Measurements from ENCODE around the gene MTERF2.
"Not testable (repeated sequence)": the region's sequence is repeated elsewhere in the genome, so short reads cannot be mapped to it uniquely, and the experiment has no call there.

Gene MTERF2

DNA sequence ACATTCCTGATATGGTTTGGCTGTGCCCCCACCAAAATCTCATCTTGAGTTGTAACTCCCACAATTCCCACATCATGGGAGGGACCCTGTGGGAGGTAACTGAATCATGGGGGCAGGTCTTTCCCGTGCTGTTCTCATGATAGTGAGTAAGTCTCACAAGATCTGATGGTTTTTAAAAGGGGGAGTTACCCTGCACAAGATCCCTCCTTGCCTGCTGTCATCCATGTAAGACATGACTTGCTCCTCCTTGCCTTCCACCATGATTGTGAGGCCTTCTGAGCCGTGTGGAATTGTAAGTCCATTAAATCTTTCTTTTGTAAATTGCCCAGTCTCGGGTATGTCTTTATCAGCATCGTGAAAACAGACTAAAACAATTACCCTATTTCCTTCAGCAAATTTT lies 15.7 kb upstream of the MTERF2 start:
- H2BK120ac ChIP-seq (ENCODE audit: insufficient read depth, low read length, poor library complexity); H3K36me3 ChIP-seq (ENCODE audit: control insufficient read depth in 1 of 2, insufficient read depth in 2 of 2, low read length in 2 of 2); H3K4ac ChIP-seq (ENCODE audit: low read depth, low read length); H3K4me1 ChIP-seq (ENCODE audit: control insufficient read depth in 1 of 2, insufficient read depth in 2 of 2, low read length in 2 of 2); H3K79me2 ChIP-seq (ENCODE audit: control insufficient read depth, insufficient read depth, low read length, poor library complexity); H3K79me1 ChIP-seq (ENCODE audit: low read length); H3K23ac ChIP-seq (ENCODE audit: low read length); H4K91ac ChIP-seq (ENCODE audit: low read depth, low read length); H4K12ac ChIP-seq (ENCODE audit: low read depth, low read length); H3K27me3 ChIP-seq (ENCODE audit: insufficient read depth, low read length); H3K14ac ChIP-seq (ENCODE audit: low read length); H3K9me3 ChIP-seq (ENCODE audit: insufficient read depth, low read depth, low read length); H4K8ac ChIP-seq (ENCODE audit: low read depth, low read length); H3K18ac ChIP-seq (ENCODE audit: low read length); DNase-seq; H2BK12ac ChIP-seq (ENCODE audit: low read length); H3K4me2 ChIP-seq (ENCODE audit: low read length); H3K9ac ChIP-seq (ENCODE audit: low read length); H3K4me3 ChIP-seq (ENCODE audit: low read depth, low read length); H3K27ac ChIP-seq (ENCODE audit: low read depth, low read length); H2AFZ ChIP-seq (ENCODE audit: insufficient read depth, low read length, poor library complexity); H2BK5ac ChIP-seq (ENCODE audit: low read depth, low read length, poor library complexity); H2AK5ac ChIP-seq (ENCODE audit: low read length): not testable (repeated sequence)
- no CpG with 5 or more reads among the region's 4 CpGs for WGBS (ENCODE audit: extremely low coverage, insufficient coverage, insufficient read length)

DNA sequence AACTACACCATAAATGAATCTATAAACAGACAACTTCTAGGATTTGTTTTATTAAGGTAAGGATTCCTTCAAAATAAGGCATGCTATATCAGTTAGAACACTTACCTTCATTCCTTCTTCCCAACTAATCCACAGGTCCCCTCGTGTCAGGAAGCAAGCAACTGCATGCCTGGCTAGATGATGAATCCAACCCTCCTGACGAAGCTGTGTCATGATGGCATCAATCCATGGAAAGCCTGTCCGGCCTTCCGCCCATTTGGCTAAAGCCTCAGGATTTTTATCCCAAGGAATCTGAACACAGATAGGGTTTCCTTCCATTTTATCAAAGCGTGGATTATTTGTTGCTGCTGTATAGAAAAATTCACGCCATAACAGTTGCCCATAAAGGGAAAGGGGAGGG lies 12.5 kb upstream of the MTERF2 start:
- H3K9me3 ChIP-seq (ENCODE audit: insufficient read depth, low read depth, low read length): no peaks in the 10 kb centered on the region
- no peak overlapping the region for H4K91ac ChIP-seq (ENCODE audit: low read depth, low read length)
- no peaks in the 10 kb centered on the region for H3K79me2 ChIP-seq (ENCODE audit: control insufficient read depth, insufficient read depth, low read length, poor library complexity)
- H4K12ac ChIP-seq (ENCODE audit: low read depth, low read length): no peak overlapping the region
- no peak for DNase-seq
- H4K8ac ChIP-seq (ENCODE audit: low read depth, low read length): no peak overlapping the region
- H3K4ac ChIP-seq (ENCODE audit: low read depth, low read length): no peak overlapping the region
- H2BK120ac ChIP-seq (ENCODE audit: insufficient read depth, low read length, poor library complexity): no peak overlapping the region
- no peak overlapping the region for H2BK5ac ChIP-seq (ENCODE audit: low read depth, low read length, poor library complexity)
- no peak overlapping the region for H3K14ac ChIP-seq (ENCODE audit: low read length)
- H3K27me3 ChIP-seq (ENCODE audit: insufficient read depth, low read length): no peaks in the 10 kb centered on the region
- no peaks in the 10 kb centered on the region for H3K79me1 ChIP-seq (ENCODE audit: low read length)
- no peaks in the 10 kb centered on the region for H3K4me1 ChIP-seq (ENCODE audit: control insufficient read depth in 1 of 2, insufficient read depth in 2 of 2, low read length in 2 of 2)
- no peak overlapping the region for H3K9ac ChIP-seq (ENCODE audit: low read length)
- no CpG with 5 or more reads among the region's 6 CpGs for WGBS (ENCODE audit: extremely low coverage, insufficient coverage, insufficient read length)
- no peak overlapping the region for H2AFZ ChIP-seq (ENCODE audit: insufficient read depth, low read length, poor library complexity)
- H3K4me2 ChIP-seq (ENCODE audit: low read length): no peak overlapping the region
- H3K18ac ChIP-seq (ENCODE audit: low read length): no peak overlapping the region
- no peak overlapping the region for H3K23ac ChIP-seq (ENCODE audit: low read length)
- no peak overlapping the region for H2AK5ac ChIP-seq (ENCODE audit: low read length)
- no peak overlapping the region for H3K27ac ChIP-seq (ENCODE audit: low read depth, low read length)
- H3K4me3 ChIP-seq (ENCODE audit: low read depth, low read length): no peak overlapping the region
- H3K36me3 ChIP-seq (ENCODE audit: control insufficient read depth in 1 of 2, insufficient read depth in 2 of 2, low read length in 2 of 2): peaks cover 2 to 5% of the 10 kb centered on the region in 2 experiments
- no peak overlapping the region for H2BK12ac ChIP-seq (ENCODE audit: low read length)

DNA sequence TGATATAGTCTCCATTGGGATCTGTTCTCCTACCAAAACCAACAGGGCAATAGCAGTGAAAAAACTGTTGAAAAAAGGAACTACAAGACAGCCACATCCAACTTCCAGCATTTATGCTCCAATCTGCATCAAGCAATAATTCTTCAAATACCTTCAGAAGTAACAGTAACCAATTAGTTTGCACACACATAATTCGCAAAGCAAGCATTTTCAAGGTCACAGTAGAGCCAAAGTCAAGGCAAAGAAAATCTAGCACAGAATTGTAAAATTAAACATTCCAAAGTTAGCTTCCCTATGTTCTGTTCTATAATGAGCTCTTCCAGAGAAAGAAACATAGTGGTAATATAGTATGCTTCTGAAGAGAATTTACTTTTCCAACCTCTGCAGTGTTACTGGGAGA lies 11.0 kb upstream of the MTERF2 start:
- Histone ChIP-seq H3K18ac (ENCODE audit: low read length) (no peak overlapping the region), H3K9ac (ENCODE audit: low read length) (no peak overlapping the region), H3K23ac (ENCODE audit: low read length) (no peak overlapping the region), H3K4me3 (ENCODE audit: low read depth, low read length) (no peak overlapping the region), H3K27ac (ENCODE audit: low read depth, low read length) (no peak overlapping the region), H4K8ac (ENCODE audit: low read depth, low read length) (no peak overlapping the region), H2AFZ (ENCODE audit: insufficient read depth, low read length, poor library complexity) (no peak overlapping the region), H2BK12ac (ENCODE audit: low read length) (no peak overlapping the region), H2BK5ac (ENCODE audit: low read depth, low read length, poor library complexity) (no peak overlapping the region), H3K14ac (ENCODE audit: low read length) (no peak overlapping the region), H3K4me1 (ENCODE audit: control insufficient read depth in 1 of 2, insufficient read depth in 2 of 2, low read length in 2 of 2) (no peaks in the 10 kb centered on the region), H3K36me3 (ENCODE audit: control insufficient read depth in 1 of 2, insufficient read depth in 2 of 2, low read length in 2 of 2) (peaks cover 2 to 5% of the 10 kb centered on the region in 2 experiments), H4K12ac (ENCODE audit: low read depth, low read length) (no peak overlapping the region), H2AK5ac (ENCODE audit: low read length) (no peak overlapping the region), H3K4ac (ENCODE audit: low read depth, low read length) (no peak overlapping the region), H4K91ac (ENCODE audit: low read depth, low read length) (no peak overlapping the region), H2BK120ac (ENCODE audit: insufficient read depth, low read length, poor library complexity) (no peak overlapping the region), H3K27me3 (ENCODE audit: insufficient read depth, low read length) (no peaks in the 10 kb centered on the region), H3K79me2 (ENCODE audit: control insufficient read depth, insufficient read depth, low read length, poor library complexity) (no peaks in the 10 kb centered on the region), H3K4me2 (ENCODE audit: low read length) (no peak overlapping the region), H3K79me1 (ENCODE audit: low read length) (no peaks in the 10 kb centered on the region), H3K9me3 (ENCODE audit: insufficient read depth, low read depth, low read length) (no peaks in the 10 kb centered on the region)
- no peak for DNase-seq
- no CpG with 5 or more reads among the region's 1 CpG for WGBS (ENCODE audit: extremely low coverage, insufficient coverage, insufficient read length)

DNA sequence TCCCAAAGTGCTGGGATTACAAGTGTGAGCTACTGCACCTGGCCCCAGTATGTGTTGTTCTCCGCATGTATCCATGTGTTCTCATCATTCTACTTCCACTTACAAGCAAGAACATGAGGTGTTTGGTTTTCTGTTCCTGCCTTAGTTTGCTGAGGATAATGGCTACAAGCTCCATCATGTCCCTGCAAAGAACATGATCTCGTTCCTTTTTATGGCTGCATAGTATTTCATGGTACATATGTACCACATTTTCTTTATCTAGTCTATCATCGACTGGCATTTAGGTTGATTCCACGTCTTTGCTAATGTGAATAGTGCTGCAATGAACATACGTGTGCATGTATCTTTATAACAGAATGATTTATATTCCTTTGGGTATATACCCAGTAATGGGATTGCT lies 9.2 kb upstream of the MTERF2 start:
- WGBS (ENCODE audit: extremely low coverage, insufficient coverage, insufficient read length): no CpG with 5 or more reads among the region's 5 CpGs

More for the DNA sequence above, 9.2 kb upstream of the MTERF2 start:
- not testable (repeated sequence) for H4K91ac ChIP-seq (ENCODE audit: low read depth, low read length); H3K36me3 ChIP-seq (ENCODE audit: control insufficient read depth in 1 of 2, insufficient read depth in 2 of 2, low read length in 2 of 2); H3K27ac ChIP-seq (ENCODE audit: low read depth, low read length); H4K8ac ChIP-seq (ENCODE audit: low read depth, low read length); DNase-seq; H3K4ac ChIP-seq (ENCODE audit: low read depth, low read length); H4K12ac ChIP-seq (ENCODE audit: low read depth, low read length); H3K4me1 ChIP-seq (ENCODE audit: control insufficient read depth in 1 of 2, insufficient read depth in 2 of 2, low read length in 2 of 2); H3K23ac ChIP-seq (ENCODE audit: low read length); H3K79me1 ChIP-seq (ENCODE audit: low read length); H3K79me2 ChIP-seq (ENCODE audit: control insufficient read depth, insufficient read depth, low read length, poor library complexity); H2BK5ac ChIP-seq (ENCODE audit: low read depth, low read length, poor library complexity); H3K18ac ChIP-seq (ENCODE audit: low read length); H2AK5ac ChIP-seq (ENCODE audit: low read length); H3K9ac ChIP-seq (ENCODE audit: low read length); H3K9me3 ChIP-seq (ENCODE audit: insufficient read depth, low read depth, low read length); H3K4me3 ChIP-seq (ENCODE audit: low read depth, low read length); H2BK120ac ChIP-seq (ENCODE audit: insufficient read depth, low read length, poor library complexity); H3K27me3 ChIP-seq (ENCODE audit: insufficient read depth, low read length); H3K14ac ChIP-seq (ENCODE audit: low read length); H2BK12ac ChIP-seq (ENCODE audit: low read length); H2AFZ ChIP-seq (ENCODE audit: insufficient read depth, low read length, poor library complexity); H3K4me2 ChIP-seq (ENCODE audit: low read length)

All from trophoblast cell (in vitro differentiated cells and primary cell).